Neutrophil (primary cell): ENCODE data around the gene PID1.

Experiments
- H3K27ac ChIP-seq: fragments of 200-600 bp; sonication (generic); 2 replicates; pipeline ENCODE4 v1.5.1; 2016; ENCODE audit warnings: mild to moderate bottlenecking, moderate library complexity
- H3K27me3 ChIP-seq: fragments of 200-600 bp; sonication (generic); 2 replicates; pipeline ENCODE4 v1.6.0; 2016; ENCODE audit warnings: mild to moderate bottlenecking
- H3K36me3 ChIP-seq: fragments of 200-600 bp; sonication (generic); 2 replicates; pipeline ENCODE4 v1.5.1; 2017
- H3K4me1 ChIP-seq, 2 experiments: fragments of 200-600 bp in 1 of 2; sonication (generic) in 1 of 2; 1 replicate in 1 of 2; 2 replicates in 1 of 2; pipeline versions ENCODE4 v1.5.1 to v1.6.1; 2013 to 2016; ENCODE audit warnings: low read depth in 1 of 2, low read length in 1 of 2, mild to moderate bottlenecking in 1 of 2, moderate library complexity in 1 of 2; ENCODE audit not compliant: control insufficient read depth in 1 of 2, insufficient read depth in 1 of 2
- H3K4me3 ChIP-seq, 2 experiments: fragments of 200-600 bp in 1 of 2; sonication (generic) in 1 of 2; 1 replicate in 1 of 2; 2 replicates in 1 of 2; pipeline ENCODE4 v1.5.1; 2013 to 2016; ENCODE audit warnings: low read depth in 1 of 2, low read length in 1 of 2, mild to moderate bottlenecking in 1 of 2, moderate library complexity in 1 of 2
- H3K9me3 ChIP-seq: fragments of 200-600 bp; sonication (generic); 2 replicates; pipeline ENCODE4 v1.5.1; 2016
- TF ChIP-seq, protein P1 (sequence below): fragments of 200-600 bp; sonication (generic); IDR thresholded peaks from 2 replicates; pipeline ENCODE4 v1.5.1; 2016; ENCODE audit warnings: antibody characterized with exemption

PID1 gene

DNA sequence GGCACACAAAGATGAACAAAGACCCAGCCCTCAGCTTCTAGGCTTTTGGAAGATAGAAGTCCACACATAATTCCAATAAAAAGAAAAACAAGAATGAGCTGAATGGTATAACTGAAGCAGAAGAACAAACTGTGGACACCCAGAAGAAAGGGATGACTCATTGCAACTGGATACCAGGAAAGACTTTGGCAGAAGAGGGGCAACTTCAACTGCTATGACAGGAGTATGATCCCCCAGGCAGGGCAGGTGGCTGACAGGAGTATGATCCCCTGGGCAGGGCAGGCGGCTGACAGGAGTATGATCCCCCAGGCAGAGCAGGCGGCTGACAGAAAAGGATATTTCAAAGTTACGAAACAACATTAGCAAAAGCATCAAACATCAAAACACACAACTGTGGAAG is 21.6 kb downstream of the PID1 start:
- Histone ChIP-seq H3K9me3 (no peaks in the 10 kb centered on the region), H3K4me1 (no peaks in the 10 kb centered on the region)
- TF ChIP-seq, protein P1, sequence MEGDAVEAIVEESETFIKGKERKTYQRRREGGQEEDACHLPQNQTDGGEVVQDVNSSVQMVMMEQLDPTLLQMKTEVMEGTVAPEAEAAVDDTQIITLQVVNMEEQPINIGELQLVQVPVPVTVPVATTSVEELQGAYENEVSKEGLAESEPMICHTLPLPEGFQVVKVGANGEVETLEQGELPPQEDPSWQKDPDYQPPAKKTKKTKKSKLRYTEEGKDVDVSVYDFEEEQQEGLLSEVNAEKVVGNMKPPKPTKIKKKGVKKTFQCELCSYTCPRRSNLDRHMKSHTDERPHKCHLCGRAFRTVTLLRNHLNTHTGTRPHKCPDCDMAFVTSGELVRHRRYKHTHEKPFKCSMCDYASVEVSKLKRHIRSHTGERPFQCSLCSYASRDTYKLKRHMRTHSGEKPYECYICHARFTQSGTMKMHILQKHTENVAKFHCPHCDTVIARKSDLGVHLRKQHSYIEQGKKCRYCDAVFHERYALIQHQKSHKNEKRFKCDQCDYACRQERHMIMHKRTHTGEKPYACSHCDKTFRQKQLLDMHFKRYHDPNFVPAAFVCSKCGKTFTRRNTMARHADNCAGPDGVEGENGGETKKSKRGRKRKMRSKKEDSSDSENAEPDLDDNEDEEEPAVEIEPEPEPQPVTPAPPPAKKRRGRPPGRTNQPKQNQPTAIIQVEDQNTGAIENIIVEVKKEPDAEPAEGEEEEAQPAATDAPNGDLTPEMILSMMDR, result no peak

DNA sequence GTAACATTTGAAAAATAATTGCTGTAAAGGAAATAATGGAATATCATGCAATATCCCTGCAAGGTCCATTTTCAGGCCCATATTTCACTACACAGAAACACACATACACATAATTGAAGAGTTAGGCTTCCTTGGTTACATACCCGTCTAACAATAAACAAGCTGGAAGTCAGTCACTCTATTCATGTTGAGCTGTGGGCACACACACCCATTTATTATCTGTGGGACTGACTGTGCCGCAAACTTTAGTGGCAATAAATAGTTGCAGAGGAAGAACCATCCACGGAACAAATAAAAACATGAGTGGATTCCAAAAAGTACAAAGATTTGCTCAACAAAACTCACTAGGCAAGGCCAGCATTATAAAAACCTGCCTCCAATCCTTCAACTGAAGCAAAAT is 24.8 kb downstream of the PID1 start:
- no peak overlapping the region for H3K27ac ChIP-seq
- H3K36me3 ChIP-seq, result no peaks in the 10 kb centered on the region
- no peaks in the 10 kb centered on the region for H3K9me3 ChIP-seq
- H3K4me3 ChIP-seq, result no peak overlapping the region
- TF ChIP-seq, protein P1, result no peak
- H3K27me3 ChIP-seq, result no peaks in the 10 kb centered on the region
- H3K4me1 ChIP-seq, result no peaks in the 10 kb centered on the region

More for the DNA sequence above, 21.6 kb downstream of the PID1 start:
- no peak overlapping the region for H3K4me3 ChIP-seq
- H3K36me3 ChIP-seq, result no peaks in the 10 kb centered on the region
- H3K27ac ChIP-seq, result no peak overlapping the region
- no peaks in the 10 kb centered on the region for H3K27me3 ChIP-seq

DNA sequence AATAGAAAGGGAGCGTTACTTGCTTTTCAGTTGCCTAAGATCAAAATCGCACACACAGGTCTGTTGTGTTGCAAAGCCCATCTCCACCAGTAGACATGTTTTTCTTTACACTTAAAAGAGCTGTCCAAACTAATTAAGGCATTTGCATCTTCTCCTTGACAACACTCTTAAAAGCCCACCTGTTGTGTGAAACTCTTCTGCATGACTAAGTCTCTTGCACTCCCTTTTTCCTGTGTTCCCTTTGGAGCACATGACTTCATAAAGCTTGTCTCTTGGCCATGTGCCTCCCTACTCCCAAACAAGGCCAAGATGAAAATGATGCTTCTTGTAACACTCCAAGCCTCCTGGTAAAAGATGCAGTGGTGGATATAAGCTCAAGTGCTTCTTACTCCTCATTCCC is 26.1 kb downstream of the PID1 start:
- no peaks in the 10 kb centered on the region for H3K27me3 ChIP-seq
- H3K27ac ChIP-seq, result no peak overlapping the region
- TF ChIP-seq, protein P1, result no peak
- H3K4me3 ChIP-seq, result no peak overlapping the region
- no peaks in the 10 kb centered on the region for H3K4me1 ChIP-seq
- H3K36me3 ChIP-seq, result no peaks in the 10 kb centered on the region
- no peaks in the 10 kb centered on the region for H3K9me3 ChIP-seq

DNA sequence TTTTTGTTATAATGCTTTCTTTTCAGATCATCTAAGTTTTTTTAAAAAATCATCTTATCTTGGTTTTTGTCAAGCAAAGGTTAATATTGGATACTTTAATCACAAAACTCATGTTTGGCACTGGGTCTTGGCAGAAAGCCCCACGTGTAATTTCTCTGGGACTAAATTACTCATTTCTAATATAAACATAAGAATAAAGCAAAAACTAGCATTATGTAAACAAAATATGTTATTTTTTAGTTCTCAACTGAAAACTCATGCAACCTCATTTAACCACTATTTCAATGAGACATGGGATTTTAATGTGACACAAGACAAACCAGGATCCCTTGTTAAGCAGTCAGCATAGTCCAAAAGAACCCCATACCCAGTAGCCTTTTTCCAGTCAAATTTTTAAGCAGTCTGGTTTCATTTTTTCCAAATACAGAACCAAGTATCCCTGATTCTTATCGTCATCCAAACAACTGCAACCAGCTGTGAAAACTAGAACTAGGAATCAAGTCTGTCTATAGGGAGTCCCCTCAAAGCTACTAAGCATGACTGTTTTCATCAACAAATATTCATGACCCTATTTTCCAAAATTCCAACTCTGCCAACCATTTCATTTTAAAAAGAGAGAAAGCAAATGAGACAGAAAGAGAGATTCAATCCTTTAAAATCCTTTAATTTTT is 27.1 kb downstream of the PID1 start:
- Histone ChIP-seq H3K27me3 (no peaks in the 10 kb centered on the region), H3K36me3 (no peaks in the 10 kb centered on the region), H3K4me1 (no peaks in the 10 kb centered on the region), H3K27ac (no peak overlapping the region), H3K4me3 (no peak overlapping the region), H3K9me3 (no peaks in the 10 kb centered on the region)
- TF ChIP-seq, protein P1, result no peak

DNA sequence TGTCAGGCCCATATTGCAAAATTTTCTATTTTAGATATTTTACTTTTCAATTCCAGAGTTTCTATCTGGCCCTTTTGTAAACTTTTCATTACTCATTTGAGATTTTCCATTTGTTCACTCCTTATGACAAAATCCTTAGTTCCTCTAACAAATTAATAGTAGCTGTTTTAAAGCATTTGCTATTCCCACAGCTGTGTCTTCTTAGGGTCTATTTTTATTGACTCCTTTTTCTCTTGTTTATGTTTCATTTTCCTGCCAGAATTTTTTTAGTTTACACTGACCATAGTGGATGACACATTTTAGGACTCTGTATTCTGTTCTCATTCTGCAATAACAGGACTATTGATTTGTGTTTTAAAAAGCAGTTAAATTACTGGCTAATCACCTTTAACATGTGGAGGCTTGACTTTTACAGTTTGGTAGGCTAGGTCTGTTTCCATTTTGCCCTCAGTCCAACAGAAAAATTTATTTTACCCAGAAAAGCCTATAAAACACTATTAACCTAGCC is 30.0 kb downstream of the PID1 start:
- TF ChIP-seq, protein P1, result no peak

More for the DNA sequence above, 30.0 kb downstream of the PID1 start:
- Histone ChIP-seq H3K4me1 (no peaks in the 10 kb centered on the region), H3K4me3 (no peak overlapping the region), H3K36me3 (no peaks in the 10 kb centered on the region), H3K27ac (no peak overlapping the region), H3K9me3 (no peaks in the 10 kb centered on the region), H3K27me3 (no peaks in the 10 kb centered on the region)
